Activated CD4-positive, alpha-beta T cell treated with anti-CD3 and anti-CD28 coated beads for 24 hours (primary cell): ENCODE results near the gene MXD4.
"Not testable (repeated sequence)": the region's sequence is repeated elsewhere in the genome, so short reads cannot be mapped to it uniquely, and the experiment has no call there.

Source experiments
- DNase-seq, 2 donors: peaks; one replicate each; pipeline ENCODE4 v3.0.0-alpha.2; 2020; ENCODE audit warnings: low read depth in 2 of 2

MXD4 gene

GRCh38 chr4:2220016-2220630 is 41.8 kb downstream of the MXD4 start:
- peak; percentile 72 to 75 for DNase-seq

GRCh38 chr4:2219233-2219760 is 42.6 kb downstream of the MXD4 start:
- no peak for DNase-seq

- DNase-seq: no peak
Observed at GRCh38 chr4:2218436-2218835, 43.5 kb downstream of the MXD4 start.

GRCh38 chr4:2217726-2218125 is 44.2 kb downstream of the MXD4 start:
- DNase-seq: no peak

DNA sequence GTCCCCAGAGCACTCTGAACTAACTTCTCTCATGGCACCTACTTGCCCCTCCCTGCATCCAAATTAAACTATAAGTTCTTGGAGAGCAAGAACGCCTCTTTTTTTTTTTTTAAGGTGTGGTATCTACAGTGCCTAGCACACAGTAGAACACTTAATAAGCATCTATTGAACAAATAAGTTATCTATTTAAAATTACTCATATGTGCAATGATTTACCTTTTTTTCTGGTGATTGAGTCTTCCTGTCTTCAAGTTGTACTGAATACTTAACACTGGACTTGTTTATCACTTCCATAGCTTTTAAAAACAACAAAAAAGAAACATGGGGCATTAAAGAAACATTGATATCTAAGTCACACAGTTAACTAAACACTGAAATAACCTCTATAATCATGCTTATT is 49.1 kb downstream of the MXD4 start:
- no peak for DNase-seq

- DNase-seq: not testable (repeated sequence)
Observed at GRCh38 chr4:2202789-2203188, 59.1 kb downstream of the MXD4 start.
